HepG2 (cell line): ENCODE measurements around the gene FZD4. TPM values are rescaled to one million over a fixed set of nuclear protein-coding genes. Genes with fewer than 3 reads are reported as not detected.

Experiments
- ERF ChIP-seq: IDR thresholded peaks from 2 replicates; pipeline ENCODE4 v1.6.1; 2018; ENCODE audit warnings: missing biosample characterization, missing genetic modification reagents
- FLYWCH1 ChIP-seq: sonication (generic); formaldehyde crosslinking; IDR thresholded peaks from 2 replicates; pipeline ENCODE4 v1.8.1; 2023; ENCODE audit warnings: mild to moderate bottlenecking, missing genetic modification reagents
- NCOA1 ChIP-seq: sonication (generic); formaldehyde crosslinking; IDR thresholded peaks from 2 replicates; pipeline ENCODE4 v1.9.0; 2021; ENCODE audit warnings: missing genetic modification reagents
- SKIL ChIP-seq: sonication (generic); formaldehyde crosslinking; IDR thresholded peaks from 2 replicates; pipeline ENCODE4 v1.8.0; 2022; ENCODE audit warnings: missing genetic modification reagents, mild to moderate bottlenecking, moderate library complexity, borderline replicate concordance
- TFAP4 ChIP-seq: sonication (generic); IDR thresholded peaks from 2 replicates; pipeline ENCODE4 v1.6.1; 2016; ENCODE audit warnings: low read depth, borderline replicate concordance
- ZBTB2 ChIP-seq: sonication (generic); formaldehyde crosslinking; IDR thresholded peaks from 2 replicates; pipeline ENCODE4 v1.8.0; 2022; ENCODE audit warnings: low read depth, missing genetic modification reagents
- ZFP82 ChIP-seq: sonication (generic); formaldehyde crosslinking; IDR thresholded peaks from 2 replicates; pipeline ENCODE4 v1.5.1; 2020; ENCODE audit warnings: mild to moderate bottlenecking, missing genetic modification reagents, borderline replicate concordance
- ZNF136 ChIP-seq: sonication (generic); formaldehyde crosslinking; IDR thresholded peaks from 2 replicates; pipeline ENCODE4 v1.8.1; 2022; ENCODE audit warnings: low read depth, mild to moderate bottlenecking, moderate library complexity, missing genetic modification reagents
- ZNF432 ChIP-seq: sonication (generic); formaldehyde crosslinking; IDR thresholded peaks from 2 replicates; pipeline ENCODE4 v1.5.0; 2020; ENCODE audit warnings: missing genetic modification reagents, mild to moderate bottlenecking, borderline replicate concordance
- ZNF549 ChIP-seq: sonication (generic); formaldehyde crosslinking; IDR thresholded peaks from 2 replicates; pipeline ENCODE4 v1.5.0; 2020; ENCODE audit warnings: missing genetic modification reagents
- ZNF75D ChIP-seq: sonication (generic); formaldehyde crosslinking; IDR thresholded peaks from 2 replicates; pipeline ENCODE4 v1.8.1; 2023; ENCODE audit warnings: missing genetic modification reagents, mild to moderate bottlenecking, borderline replicate concordance
- ZNF850 ChIP-seq: sonication (generic); formaldehyde crosslinking; conservative IDR thresholded peaks from 2 replicates; pipeline ENCODE4 v1.9.0; 2021; ENCODE audit warnings: mild to moderate bottlenecking, missing genetic modification reagents
- polyA plus RNA-seq, 8 experiments: library from polyadenylated mRNA; depleted of rRNA in 3 of 8; stranded (reverse) in 7 of 8; unstranded in 1 of 8; fragments of >200 nt; fragmentation: Illumina TruSeq in 4 of 8; extraction: Trizol in 4 of 8; gene quantifications; 2 replicates each; pipeline versions ENCODE4 v1.2.1 to v1.2.3, GENCODE V29; 2011 to 2016; ENCODE audit warnings: low read depth in 4 of 8, missing spikeins in 1 of 8, mixed read lengths in 1 of 8; ENCODE audit not compliant: insufficient read depth in 1 of 8
- total RNA-seq, 5 experiments: library from RNA; depleted of rRNA; stranded (reverse); fragments of >200 nt; fragmentation: Illumina TruSeq; extraction: Trizol; gene quantifications; 2 replicates each; pipeline ENCODE4 v1.2.3, GENCODE V29; 2016; ENCODE audit warnings: low read depth in 1 of 5
- TF ChIP-seq, protein P1 (sequence below): sonication (generic); formaldehyde crosslinking; IDR thresholded peaks from 2 replicates; pipeline ENCODE4 v1.4.0; 2020; ENCODE audit warnings: missing genetic modification reagents
- TF ChIP-seq, protein P2 (sequence below): sonication (generic); formaldehyde crosslinking; IDR thresholded peaks from 2 replicates; pipeline ENCODE4 v1.5.1; 2020; ENCODE audit warnings: mild to moderate bottlenecking, missing genetic modification reagents, moderate library complexity

FZD4 gene
- total and polyA plus RNA-seq, 2 of the 13 experiments (the other 11 are each of a cell fraction or from before 2014, with no cell fraction given) = 46.5 to 70.4 TPM

GRCh38 chr11:86955361-86956120, at the start of gene FZD4 (continued):
- TF ChIP-seq, protein P1, sequence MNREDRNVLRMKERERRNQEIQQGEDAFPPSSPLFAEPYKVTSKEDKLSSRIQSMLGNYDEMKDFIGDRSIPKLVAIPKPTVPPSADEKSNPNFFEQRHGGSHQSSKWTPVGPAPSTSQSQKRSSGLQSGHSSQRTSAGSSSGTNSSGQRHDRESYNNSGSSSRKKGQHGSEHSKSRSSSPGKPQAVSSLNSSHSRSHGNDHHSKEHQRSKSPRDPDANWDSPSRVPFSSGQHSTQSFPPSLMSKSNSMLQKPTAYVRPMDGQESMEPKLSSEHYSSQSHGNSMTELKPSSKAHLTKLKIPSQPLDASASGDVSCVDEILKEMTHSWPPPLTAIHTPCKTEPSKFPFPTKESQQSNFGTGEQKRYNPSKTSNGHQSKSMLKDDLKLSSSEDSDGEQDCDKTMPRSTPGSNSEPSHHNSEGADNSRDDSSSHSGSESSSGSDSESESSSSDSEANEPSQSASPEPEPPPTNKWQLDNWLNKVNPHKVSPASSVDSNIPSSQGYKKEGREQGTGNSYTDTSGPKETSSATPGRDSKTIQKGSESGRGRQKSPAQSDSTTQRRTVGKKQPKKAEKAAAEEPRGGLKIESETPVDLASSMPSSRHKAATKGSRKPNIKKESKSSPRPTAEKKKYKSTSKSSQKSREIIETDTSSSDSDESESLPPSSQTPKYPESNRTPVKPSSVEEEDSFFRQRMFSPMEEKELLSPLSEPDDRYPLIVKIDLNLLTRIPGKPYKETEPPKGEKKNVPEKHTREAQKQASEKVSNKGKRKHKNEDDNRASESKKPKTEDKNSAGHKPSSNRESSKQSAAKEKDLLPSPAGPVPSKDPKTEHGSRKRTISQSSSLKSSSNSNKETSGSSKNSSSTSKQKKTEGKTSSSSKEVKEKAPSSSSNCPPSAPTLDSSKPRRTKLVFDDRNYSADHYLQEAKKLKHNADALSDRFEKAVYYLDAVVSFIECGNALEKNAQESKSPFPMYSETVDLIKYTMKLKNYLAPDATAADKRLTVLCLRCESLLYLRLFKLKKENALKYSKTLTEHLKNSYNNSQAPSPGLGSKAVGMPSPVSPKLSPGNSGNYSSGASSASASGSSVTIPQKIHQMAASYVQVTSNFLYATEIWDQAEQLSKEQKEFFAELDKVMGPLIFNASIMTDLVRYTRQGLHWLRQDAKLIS (CRISPR knock-in tag) = no peak
- 0 out of 2 replicates have a peak, but pooled peaks have one; percentile 79 for TF ChIP-seq ZNF136
- peak; percentile 59; the same call in 1 of the 2 replicates for TF ChIP-seq TFAP4
- TF ChIP-seq ZNF432 = no peak
- no peak for TF ChIP-seq ZNF850 (CRISPR knock-in tag)
- TF ChIP-seq, protein P2, sequence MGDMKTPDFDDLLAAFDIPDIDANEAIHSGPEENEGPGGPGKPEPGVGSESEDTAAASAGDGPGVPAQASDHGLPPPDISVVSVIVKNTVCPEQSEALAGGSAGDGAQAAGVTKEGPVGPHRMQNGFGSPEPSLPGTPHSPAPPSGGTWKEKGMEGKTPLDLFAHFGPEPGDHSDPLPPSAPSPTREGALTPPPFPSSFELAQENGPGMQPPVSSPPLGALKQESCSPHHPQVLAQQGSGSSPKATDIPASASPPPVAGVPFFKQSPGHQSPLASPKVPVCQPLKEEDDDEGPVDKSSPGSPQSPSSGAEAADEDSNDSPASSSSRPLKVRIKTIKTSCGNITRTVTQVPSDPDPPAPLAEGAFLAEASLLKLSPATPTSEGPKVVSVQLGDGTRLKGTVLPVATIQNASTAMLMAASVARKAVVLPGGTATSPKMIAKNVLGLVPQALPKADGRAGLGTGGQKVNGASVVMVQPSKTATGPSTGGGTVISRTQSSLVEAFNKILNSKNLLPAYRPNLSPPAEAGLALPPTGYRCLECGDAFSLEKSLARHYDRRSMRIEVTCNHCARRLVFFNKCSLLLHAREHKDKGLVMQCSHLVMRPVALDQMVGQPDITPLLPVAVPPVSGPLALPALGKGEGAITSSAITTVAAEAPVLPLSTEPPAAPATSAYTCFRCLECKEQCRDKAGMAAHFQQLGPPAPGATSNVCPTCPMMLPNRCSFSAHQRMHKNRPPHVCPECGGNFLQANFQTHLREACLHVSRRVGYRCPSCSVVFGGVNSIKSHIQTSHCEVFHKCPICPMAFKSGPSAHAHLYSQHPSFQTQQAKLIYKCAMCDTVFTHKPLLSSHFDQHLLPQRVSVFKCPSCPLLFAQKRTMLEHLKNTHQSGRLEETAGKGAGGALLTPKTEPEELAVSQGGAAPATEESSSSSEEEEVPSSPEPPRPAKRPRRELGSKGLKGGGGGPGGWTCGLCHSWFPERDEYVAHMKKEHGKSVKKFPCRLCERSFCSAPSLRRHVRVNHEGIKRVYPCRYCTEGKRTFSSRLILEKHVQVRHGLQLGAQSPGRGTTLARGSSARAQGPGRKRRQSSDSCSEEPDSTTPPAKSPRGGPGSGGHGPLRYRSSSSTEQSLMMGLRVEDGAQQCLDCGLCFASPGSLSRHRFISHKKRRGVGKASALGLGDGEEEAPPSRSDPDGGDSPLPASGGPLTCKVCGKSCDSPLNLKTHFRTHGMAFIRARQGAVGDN (CRISPR knock-in tag) = peak; percentile 79
- no peak for TF ChIP-seq ZNF549 (CRISPR knock-in tag)
- TF ChIP-seq ERF = peak; percentile 40; the same call in 1 of the 2 replicates
- no peak; the same call in none of the 2 replicates for TF ChIP-seq SKIL (CRISPR knock-in tag)
- TF ChIP-seq ZFP82 (CRISPR knock-in tag) = no peak
- no peak for TF ChIP-seq NCOA1 (CRISPR knock-in tag)
- no peak for TF ChIP-seq ZBTB2 (CRISPR knock-in tag)
- TF ChIP-seq FLYWCH1 (CRISPR knock-in tag) = peak; percentile 58; the same call in 1 of the 2 replicates
- TF ChIP-seq ZNF75D = no peak
